ENCODE measurements around the gene NPL. TPM values are rescaled to one million over a fixed set of nuclear protein-coding genes. Genes with fewer than 3 reads are reported as not detected.

Gene NPL
- total RNA-seq, 2 experiments from 2014 or later = 2.2 to 6.3 TPM

- H3K4me3 ChIP-seq (ENCODE audit: low read depth, low read length, poor library complexity, severe bottlenecking) = no peak overlapping the region
- TF ChIP-seq, protein P1, sequence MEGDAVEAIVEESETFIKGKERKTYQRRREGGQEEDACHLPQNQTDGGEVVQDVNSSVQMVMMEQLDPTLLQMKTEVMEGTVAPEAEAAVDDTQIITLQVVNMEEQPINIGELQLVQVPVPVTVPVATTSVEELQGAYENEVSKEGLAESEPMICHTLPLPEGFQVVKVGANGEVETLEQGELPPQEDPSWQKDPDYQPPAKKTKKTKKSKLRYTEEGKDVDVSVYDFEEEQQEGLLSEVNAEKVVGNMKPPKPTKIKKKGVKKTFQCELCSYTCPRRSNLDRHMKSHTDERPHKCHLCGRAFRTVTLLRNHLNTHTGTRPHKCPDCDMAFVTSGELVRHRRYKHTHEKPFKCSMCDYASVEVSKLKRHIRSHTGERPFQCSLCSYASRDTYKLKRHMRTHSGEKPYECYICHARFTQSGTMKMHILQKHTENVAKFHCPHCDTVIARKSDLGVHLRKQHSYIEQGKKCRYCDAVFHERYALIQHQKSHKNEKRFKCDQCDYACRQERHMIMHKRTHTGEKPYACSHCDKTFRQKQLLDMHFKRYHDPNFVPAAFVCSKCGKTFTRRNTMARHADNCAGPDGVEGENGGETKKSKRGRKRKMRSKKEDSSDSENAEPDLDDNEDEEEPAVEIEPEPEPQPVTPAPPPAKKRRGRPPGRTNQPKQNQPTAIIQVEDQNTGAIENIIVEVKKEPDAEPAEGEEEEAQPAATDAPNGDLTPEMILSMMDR (conservative IDR thresholded peaks at IDR 0.05; ENCODE audit: low read length) = no peak
- no peak for TF ChIP-seq EZH2phosphoT487 (IDR thresholded peaks at IDR 0.05; ENCODE audit: borderline replicate concordance, low read depth, low read length)
- POLR2A ChIA-PET = interaction anchor here (0.8 kb wide), 1 partner anchor 27 kb away, joined by 3 read pairs; no protein-coding TSS in a partner anchor
- H4K20me1 ChIP-seq (ENCODE audit: insufficient read depth, low read length) = no peaks in the 10 kb centered on the region
- no peaks in the 10 kb centered on the region for H3K79me2 ChIP-seq (ENCODE audit: insufficient read depth, low read depth, low read length)
- H3K9me2 ChIP-seq (ENCODE audit: insufficient read depth, low read length) = no peaks in the 10 kb centered on the region
- peaks cover 23% of the 10 kb centered on the region for H3K4me1 ChIP-seq (ENCODE audit: insufficient read depth, low read length, poor library complexity, severe bottlenecking)
- no peak overlapping the region for H3K27ac ChIP-seq (ENCODE audit: low read depth, low read length, poor library complexity, severe bottlenecking)
- 0 out of 2 replicates have a peak overlapping the region, but pooled peaks have one; percentile 17 for H2AFZ ChIP-seq (ENCODE audit: low read length)
- H3K4me2 ChIP-seq (ENCODE audit: low read length) = peak overlapping the region; percentile 28; the same call in 1 of the 2 replicates
- CTCF ChIA-PET (ENCODE audit: unreplicated experiment) = no interaction called here
- no peaks in the 10 kb centered on the region for H3K36me3 ChIP-seq (ENCODE audit: insufficient read depth, low read length)
- intact Hi-C loops (cut with micrococcal nuclease; ENCODE audit: unreplicated experiment) = no loop called here
- DNase-seq (ENCODE audit: low spot score) = no peak
- no TSS peak for BruUV-seq (replicated peaks)
- no peaks in the 10 kb centered on the region for H3K9me3 ChIP-seq (ENCODE audit: low read length)
Observed at GRCh38 chr1:182826892-182827291, 37.3 kb downstream of the NPL start.

- H4K20me1 ChIP-seq (ENCODE audit: insufficient read depth, low read length) = no peaks in the 10 kb centered on the region
- peak overlapping the region; percentile 56 for H3K4me3 ChIP-seq (ENCODE audit: low read depth, low read length, poor library complexity, severe bottlenecking)
- BruUV-seq (replicated peaks) = no TSS peak
- peaks cover 23% of the 10 kb centered on the region for H3K4me1 ChIP-seq (ENCODE audit: insufficient read depth, low read length, poor library complexity, severe bottlenecking)
- H2AFZ ChIP-seq (ENCODE audit: low read length) = peak overlapping the region; percentile 83
- ChIA-PET CTCF (ENCODE audit: unreplicated experiment) (no interaction called here), POLR2A (interaction anchor here (0.7 to 2.6 kb wide), 9 partner anchors 9 to 241 kb away, joined by 3 to 17 read pairs (median 5); partner anchors contain the start of genes DHX9, NPL and RNASEL)
- H3K9me2 ChIP-seq (ENCODE audit: insufficient read depth, low read length) = no peaks in the 10 kb centered on the region
- TF ChIP-seq, protein P1 (conservative IDR thresholded peaks at IDR 0.05; ENCODE audit: low read length) = no peak
- TF ChIP-seq EZH2phosphoT487 (IDR thresholded peaks at IDR 0.05; ENCODE audit: borderline replicate concordance, low read depth, low read length) = no peak
- intact Hi-C loops (cut with micrococcal nuclease; ENCODE audit: unreplicated experiment) = no loop called here
- H3K36me3 ChIP-seq (ENCODE audit: insufficient read depth, low read length) = no peaks in the 10 kb centered on the region
- no peaks in the 10 kb centered on the region for H3K9me3 ChIP-seq (ENCODE audit: low read length)
- peak overlapping the region; percentile 53 for H3K27ac ChIP-seq (ENCODE audit: low read depth, low read length, poor library complexity, severe bottlenecking)
- DNase-seq (ENCODE audit: low spot score) = peak; percentile 72
- no peaks in the 10 kb centered on the region for H3K79me2 ChIP-seq (ENCODE audit: insufficient read depth, low read depth, low read length)
- H3K4me2 ChIP-seq (ENCODE audit: low read length) = peak overlapping the region; percentile 71
Observed at GRCh38 chr1:182829285-182829932, 39.8 kb downstream of the NPL start.

GRCh38 chr1:182833271-182833670 is 43.7 kb downstream of the NPL start:
- TF ChIP-seq, protein P1 (conservative IDR thresholded peaks at IDR 0.05; ENCODE audit: low read length) = no peak
- no peak for TF ChIP-seq EZH2phosphoT487 (IDR thresholded peaks at IDR 0.05; ENCODE audit: borderline replicate concordance, low read depth, low read length)
- ChIA-PET POLR2A (no interaction called here), CTCF (ENCODE audit: unreplicated experiment) (no interaction called here)
- H3K4me3 ChIP-seq (ENCODE audit: low read depth, low read length, poor library complexity, severe bottlenecking) = no peak overlapping the region
- H2AFZ ChIP-seq (ENCODE audit: low read length) = no peak overlapping the region
- no peaks in the 10 kb centered on the region for H3K36me3 ChIP-seq (ENCODE audit: insufficient read depth, low read length)
- H3K4me1 ChIP-seq (ENCODE audit: insufficient read depth, low read length, poor library complexity, severe bottlenecking) = peaks cover 21% of the 10 kb centered on the region
- H3K4me2 ChIP-seq (ENCODE audit: low read length) = no peak overlapping the region
- H3K9me3 ChIP-seq (ENCODE audit: low read length) = no peaks in the 10 kb centered on the region
- no peaks in the 10 kb centered on the region for H3K9me2 ChIP-seq (ENCODE audit: insufficient read depth, low read length)
- no peak for DNase-seq (ENCODE audit: low spot score)
- H4K20me1 ChIP-seq (ENCODE audit: insufficient read depth, low read length) = no peaks in the 10 kb centered on the region
- H3K79me2 ChIP-seq (ENCODE audit: insufficient read depth, low read depth, low read length) = no peaks in the 10 kb centered on the region
- intact Hi-C loops (cut with micrococcal nuclease; ENCODE audit: unreplicated experiment) = loop anchor here (10.0 kb wide), 1 partner anchor 642 kb away; the partner anchor contains the start of gene SMG7
- no peak overlapping the region for H3K27ac ChIP-seq (ENCODE audit: low read depth, low read length, poor library complexity, severe bottlenecking)
- no TSS peak for BruUV-seq (replicated peaks)

Data from OCI-LY7 (cell line).